Measurements from ENCODE around the gene NOP10. TPM values are rescaled to one million over a fixed set of nuclear protein-coding genes. Genes with fewer than 3 reads are reported as not detected.

The NOP10 gene
- total and polyA plus RNA-seq, 2 of the 8 experiments (the other 6 are each of a cell fraction or from before 2014, with no cell fraction given), result 285 to 981 TPM

GRCh38 chr15:34301058-34301457 is 41.9 kb downstream of the NOP10 start:
- Histone ChIP-seq H4K91ac (replicated peaks; ENCODE audit: insufficient read length, low read length) (no peak overlapping the region), H2BK20ac (ENCODE audit: low read length) (no peak overlapping the region), H3K27me3 (replicated peaks in 1 of 4; ENCODE audit: control insufficient read depth in 3 of 4, extremely low read depth in 1 of 4, insufficient read depth in 3 of 4, low read length in 3 of 4) (no peaks in the 10 kb centered on the region), H4K5ac (ENCODE audit: insufficient read length, low read depth, low read length) (no peak overlapping the region), H3K4me1 (replicated peaks in 1 of 4; ENCODE audit: control insufficient read depth in 3 of 4, insufficient read depth in 4 of 4, low read length in 3 of 4) (no peaks in the 10 kb centered on the region), H3K79me2 (ENCODE audit: control insufficient read depth in 1 of 2, insufficient read depth in 2 of 2, low read length in 2 of 2) (no peaks in the 10 kb centered on the region), H2BK12ac (ENCODE audit: low read depth, low read length) (no peak overlapping the region), H3K56ac (replicated peaks; ENCODE audit: insufficient read length, low read depth, low read length) (no peak overlapping the region), H3K23ac (ENCODE audit: insufficient read length) (no peak overlapping the region), H2BK15ac (ENCODE audit: low read length) (no peak overlapping the region), H3K23me2 (ENCODE audit: low read depth, low read length) (no peaks in the 10 kb centered on the region; the same call in 1 of the 2 replicates), H3K14ac (ENCODE audit: insufficient read length) (no peak overlapping the region), H3K4me3 (ENCODE audit: extremely low read depth in 1 of 4, insufficient read depth in 2 of 4, low read depth in 3 of 4, low read length in 4 of 4) (no peak overlapping the region), H3K18ac (ENCODE audit: extremely low read depth, low read length) (no peak overlapping the region), H3K79me1 (ENCODE audit: low read depth, low read length) (no peaks in the 10 kb centered on the region), H3K4me2 (ENCODE audit: insufficient read depth in 1 of 2, low read depth in 2 of 2, low read length in 2 of 2) (no peak overlapping the region), H3K36me3 (ENCODE audit: control insufficient read depth in 2 of 4, insufficient read depth in 4 of 4, low read length in 3 of 4) (no peaks in the 10 kb centered on the region), H3K9me3 (ENCODE audit: insufficient read depth in 2 of 2, low read depth in 1 of 2, low read length in 1 of 2) (no peaks in the 10 kb centered on the region), H2AFZ (ENCODE audit: low read length) (no peak overlapping the region), H2BK5ac (ENCODE audit: low read depth, low read length) (no peak overlapping the region), H4K20me1 (replicated peaks in 1 of 2; ENCODE audit: control insufficient read depth in 1 of 2, insufficient read depth in 2 of 2, low read length in 2 of 2) (no peaks in the 10 kb centered on the region), H3K4ac (replicated peaks; ENCODE audit: insufficient read length, low read depth, low read length) (no peak overlapping the region), H2AK5ac (ENCODE audit: low read depth, low read length) (no peak overlapping the region), H2BK120ac (replicated peaks; ENCODE audit: low read depth, low read length) (no peak overlapping the region), H4K8ac (ENCODE audit: extremely low read depth, insufficient read depth, low read length) (no peak overlapping the region), H3K9ac (replicated peaks in 1 of 4; ENCODE audit: extremely low read depth in 1 of 4, low read depth in 3 of 4, low read length in 3 of 4) (no peak overlapping the region), H3K27ac (ENCODE audit: low read depth, low read length) (no peak overlapping the region)
- FAIRE-seq (no peak), DNase-seq (ENCODE audit: low read depth in 1 of 2, low spot score in 2 of 2) (no peak)
- CTCF ChIA-PET (ENCODE audit: partially characterized antibody), result interaction anchor here (1.0 kb wide), 1 partner anchor 58 kb away, joined by 3 read pairs; no protein-coding TSS in a partner anchor
- 89% methylated on average over 3 of the region's 3 CpGs; no CpG with 5 or more reads in 1 of the 2 experiments for WGBS, 2 experiments (ENCODE audit: extremely low coverage in 1 of 2, insufficient coverage in 1 of 2, insufficient read length in 1 of 2, insufficient replicate concordance in 2 of 2, low coverage in 1 of 2, low lambda C conversion rate in 2 of 2, missing lambda C conversion rate in 1 of 2)
- POLR2A ChIA-PET (ENCODE audit: partially characterized antibody), result no interaction called here
- TF ChIP-seq EGR1 (IDR thresholded peaks at IDR 0.05; ENCODE audit: borderline replicate concordance, low read depth, low read length) (no peak), RXRA (IDR thresholded peaks at IDR 0.05; ENCODE audit: insufficient read depth, low read depth, low read length) (no peak), EZH2 (IDR thresholded peaks at IDR 0.05; ENCODE audit: low read depth, low read length, severe bottlenecking) (no peak), E2F6 (IDR thresholded peaks at IDR 0.05) (no peak), RNF2 (IDR thresholded peaks at IDR 0.05; ENCODE audit: borderline replicate concordance, low read depth, low read length, missing control alignments, poor library complexity, severe bottlenecking) (no peak), SP1 (IDR thresholded peaks at IDR 0.05; ENCODE audit: low read depth, low read length) (no peak), RAD21 (IDR thresholded peaks at IDR 0.05 in 1 of 2, conservative IDR thresholded peaks at IDR 0.05 in 1 of 2; ENCODE audit: low read depth in 2 of 2, low read length in 2 of 2) (no peak), JUND (IDR thresholded peaks at IDR 0.05; ENCODE audit: low read length) (no peak), PHF8 (conservative IDR thresholded peaks at IDR 0.05; ENCODE audit: low read depth, low read length) (no peak), SRF (IDR thresholded peaks at IDR 0.05; ENCODE audit: low read depth, low read length) (no peak), ATF2 (IDR thresholded peaks at IDR 0.05; ENCODE audit: low read length) (no peak)

Measured in H1 (cell line).